Left ventricle myocardium superior (tissue), 1 donor: ENCODE results near the gene PRKN. TPM values are rescaled to one million over a fixed set of nuclear protein-coding genes. Genes with fewer than 3 reads are reported as not detected.
"Not testable (repeated sequence)": the region's sequence is repeated elsewhere in the genome, so short reads cannot be mapped to it uniquely, and the experiment has no call there.

Experiments
- ATAC-seq: fragments of 200-7000 bp; cut with Tn5 transposase; one replicate; pipeline ENCODE4 v1.9.1; 2020; ENCODE audit warnings: mild to moderate bottlenecking, moderate library complexity
- DNase-seq: peaks from one replicate; pipeline ENCODE4 v3.0.0-alpha.2; 2020
- intact Hi-C: fragments of 100-400 bp; cut with micrococcal nuclease; formaldehyde crosslinking; loops from one replicate; pipeline ENCODE4 v1.11.0; 2022
- total RNA-seq: library from RNA; stranded (reverse); fragmentation: NEBNext Ultra II Directional; extraction: Animal tissue kit (Norgen Biotek cat#: 25700); gene quantifications from one replicate; pipeline ENCODE4 v1.2.1, GENCODE V29; 2021
- donor health status: DM: no; HTN: yes; CAD: no; lungs with severe emphysema.

The PRKN gene
- total RNA-seq, 1 donor from 2014 or later = 23.1 TPM

DNA sequence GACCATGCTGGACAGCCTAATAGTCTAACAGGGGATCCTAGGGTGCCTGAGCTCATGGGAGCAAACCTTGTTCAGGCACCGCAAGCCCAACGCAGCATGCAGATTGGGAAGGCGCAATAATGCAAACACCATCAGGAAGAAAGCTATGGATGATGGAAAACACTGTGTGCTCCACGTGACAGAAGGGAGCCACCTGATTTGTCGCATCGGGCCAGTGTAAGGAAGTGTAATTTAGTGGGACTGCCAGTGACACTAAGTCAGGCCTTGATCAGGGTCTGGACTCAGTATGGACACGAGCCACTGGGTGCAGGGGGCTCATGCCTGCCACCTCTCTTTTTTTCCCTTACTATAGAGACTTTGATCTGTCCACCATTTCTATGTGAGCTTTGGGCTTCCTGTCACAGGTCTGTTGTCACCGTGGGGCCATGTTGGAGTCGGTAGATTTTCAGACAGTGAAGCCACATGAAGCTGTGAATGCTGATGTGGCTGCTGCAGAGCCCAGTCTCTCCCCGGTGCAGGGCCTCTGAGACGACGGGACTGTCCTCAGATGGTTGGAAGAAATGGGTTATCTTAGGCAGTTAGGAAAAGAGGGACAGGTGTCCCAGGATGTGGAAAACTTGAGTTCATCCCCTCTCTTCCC, 1379.5 kb downstream of the PRKN start:
- no peak for DNase-seq
- intact Hi-C loops = no loop called here
- ATAC-seq = no peak

DNA sequence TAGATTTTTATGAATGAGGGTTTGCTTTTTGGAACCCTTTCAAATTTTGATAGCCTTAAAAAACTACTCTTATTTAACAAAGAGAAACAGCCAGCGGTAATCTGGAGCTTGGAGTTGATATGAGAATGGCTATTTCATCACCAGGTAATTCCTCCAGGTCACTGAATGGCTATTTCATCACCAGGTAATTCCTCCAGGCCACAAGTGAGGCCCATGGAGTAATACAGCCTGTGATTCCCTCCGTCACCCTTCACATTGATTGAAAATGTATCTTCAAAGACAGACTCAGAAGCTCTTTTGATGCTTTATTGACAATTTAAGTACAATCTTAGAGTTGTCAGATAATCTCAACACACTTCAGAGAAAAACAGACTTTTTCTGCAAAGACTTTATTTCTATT, 1380.4 kb downstream of the PRKN start:
- DNase-seq (no peak), ATAC-seq (no peak)
- intact Hi-C loops = no loop called here

DNA sequence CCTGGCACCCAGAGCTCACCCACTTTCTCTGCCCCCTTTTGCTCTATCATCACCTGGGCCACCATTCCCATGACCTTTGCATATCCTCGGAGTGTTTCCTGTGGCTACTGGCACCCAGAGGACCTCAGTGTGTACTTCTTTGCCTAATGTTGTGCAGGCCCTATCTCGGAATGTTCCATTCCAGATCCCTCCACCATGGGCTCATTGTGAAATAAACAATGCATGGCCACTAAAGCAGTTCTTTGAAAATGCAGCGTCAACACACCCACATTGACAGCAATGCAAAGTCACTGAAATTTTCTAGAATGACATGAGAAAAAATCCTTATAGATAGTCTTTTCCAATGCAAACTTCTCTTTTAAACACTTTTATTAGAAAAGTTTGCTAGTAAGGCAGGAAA, 1380.8 kb downstream of the PRKN start:
- no peak for DNase-seq
- intact Hi-C loops = no loop called here
- no peak for ATAC-seq

DNA sequence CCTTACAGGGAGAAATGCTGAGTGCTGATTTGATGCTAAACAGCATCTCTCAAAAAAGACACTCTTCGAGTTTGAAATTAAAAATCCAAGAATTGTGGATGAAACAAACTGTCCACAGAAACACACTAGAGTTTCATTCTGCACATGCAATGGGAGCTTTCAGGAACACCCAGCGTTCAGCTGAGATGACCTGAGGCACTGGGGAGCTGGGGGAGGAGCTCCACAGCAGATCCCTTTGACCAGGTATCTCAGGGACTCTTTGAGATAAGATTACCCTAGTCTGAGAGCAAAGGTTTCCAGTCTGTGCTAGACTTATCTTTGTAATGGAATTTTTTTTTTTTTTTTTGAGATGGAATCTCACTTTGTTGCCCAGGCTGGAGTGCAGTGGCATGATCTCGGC, 1382.9 kb downstream of the PRKN start:
- DNase-seq (no peak), ATAC-seq (no peak)
- intact Hi-C loops = no loop called here

DNA sequence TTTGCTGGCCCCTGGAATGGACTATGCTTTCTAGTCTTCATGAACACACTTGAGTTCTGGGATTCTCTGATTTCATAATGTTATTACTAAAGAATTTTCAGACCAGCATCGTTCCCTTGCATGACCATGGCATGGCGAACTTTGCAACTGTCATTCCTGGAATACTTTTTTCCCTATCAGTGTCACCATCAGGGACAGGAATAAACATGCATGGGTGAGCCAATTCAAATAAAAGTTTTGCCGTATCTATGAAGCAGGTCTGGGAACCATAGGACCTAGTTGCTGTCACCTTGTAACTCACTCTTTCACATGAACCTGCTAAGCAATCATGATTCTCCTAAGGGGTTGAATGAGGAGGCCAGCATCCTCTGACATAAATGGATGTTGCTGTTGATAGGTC, 1385.5 kb downstream of the PRKN start:
- intact Hi-C loops = no loop called here
- ATAC-seq = no peak
- DNase-seq = no peak

DNA sequence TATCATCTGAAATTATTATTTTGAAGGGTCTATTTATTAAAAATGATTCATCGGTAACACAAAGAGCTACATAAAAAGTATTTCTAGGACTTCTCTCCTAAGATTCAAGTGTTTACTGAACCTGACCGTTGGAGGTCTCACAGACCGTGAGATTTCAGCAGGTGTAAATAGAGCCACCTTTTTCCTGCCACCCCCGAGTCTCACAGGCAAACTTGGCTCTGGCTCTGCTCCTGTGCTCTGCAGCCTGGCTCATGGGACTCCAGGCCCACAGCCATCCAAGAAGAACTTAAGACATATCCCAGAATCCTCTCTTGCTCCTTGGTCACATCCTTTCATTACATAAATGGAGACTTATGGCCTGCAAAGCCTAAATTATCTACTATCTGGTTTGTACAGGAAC, 1385.9 kb downstream of the PRKN start:
- DNase-seq (no peak), ATAC-seq (no peak)
- intact Hi-C loops = no loop called here

GRCh38 chr6:161338015-161338414, 1389.6 kb downstream of the PRKN start:
- DNase-seq (no peak), ATAC-seq (no peak)
- intact Hi-C loops = no loop called here

GRCh38 chr6:161336479-161336878, 1391.1 kb downstream of the PRKN start:
- DNase-seq (no peak), ATAC-seq (no peak)
- intact Hi-C loops = no loop called here

DNA sequence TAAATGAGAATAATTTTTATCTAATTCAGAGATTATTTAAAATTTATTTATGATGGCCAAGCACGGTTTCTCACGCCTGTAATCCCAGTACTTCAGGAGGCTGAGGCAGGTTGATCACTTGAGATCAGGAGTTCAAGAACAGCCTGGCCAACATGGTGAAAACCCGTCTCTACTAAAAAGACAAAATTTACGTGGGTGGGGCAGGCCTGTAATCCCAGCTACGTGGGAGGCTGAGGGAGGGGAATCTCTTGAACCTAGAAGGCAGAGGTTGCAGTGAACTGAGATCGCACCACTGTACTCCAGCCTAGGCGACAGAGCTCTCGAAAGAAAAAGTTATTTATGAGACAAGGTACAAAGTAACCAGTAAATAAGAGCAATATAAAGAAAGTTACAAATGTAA, 1394.2 kb downstream of the PRKN start:
- intact Hi-C loops = no loop called here
- ATAC-seq = no peak
- DNase-seq = no peak

GRCh38 chr6:161331402-161332081, 1396.0 kb downstream of the PRKN start:
- intact Hi-C loops, ATAC-seq, DNase-seq: not testable (repeated sequence)

DNA sequence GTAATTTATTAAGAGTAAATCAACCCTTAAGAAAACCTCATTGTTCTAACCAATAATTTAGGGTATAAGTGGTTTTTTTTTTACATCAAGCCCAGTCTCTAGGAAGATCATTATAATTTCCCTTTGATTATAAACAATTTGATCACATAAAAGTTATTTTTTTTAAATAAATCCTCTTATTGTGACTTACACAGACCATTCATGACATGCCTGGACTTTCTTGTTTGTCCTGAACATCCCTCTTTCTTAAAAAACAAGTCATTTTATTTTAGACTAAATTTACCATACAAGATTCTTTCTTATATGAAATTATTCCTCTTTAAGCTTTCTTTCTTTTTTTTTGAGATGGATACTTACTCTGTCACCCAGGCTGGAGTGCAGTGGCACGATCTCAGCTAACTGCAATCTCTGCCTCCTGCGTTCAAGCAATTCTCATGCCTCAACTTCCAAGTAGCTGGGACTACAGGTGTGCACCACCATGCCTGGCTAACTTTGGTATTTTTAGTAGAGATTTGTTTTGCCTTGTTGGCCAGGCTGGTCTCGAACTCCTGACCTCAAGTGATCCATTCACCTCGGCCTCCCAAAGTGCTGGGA, 1400.1 kb downstream of the PRKN start:
- no peak for DNase-seq
- intact Hi-C loops = no loop called here
- ATAC-seq = no peak

DNA sequence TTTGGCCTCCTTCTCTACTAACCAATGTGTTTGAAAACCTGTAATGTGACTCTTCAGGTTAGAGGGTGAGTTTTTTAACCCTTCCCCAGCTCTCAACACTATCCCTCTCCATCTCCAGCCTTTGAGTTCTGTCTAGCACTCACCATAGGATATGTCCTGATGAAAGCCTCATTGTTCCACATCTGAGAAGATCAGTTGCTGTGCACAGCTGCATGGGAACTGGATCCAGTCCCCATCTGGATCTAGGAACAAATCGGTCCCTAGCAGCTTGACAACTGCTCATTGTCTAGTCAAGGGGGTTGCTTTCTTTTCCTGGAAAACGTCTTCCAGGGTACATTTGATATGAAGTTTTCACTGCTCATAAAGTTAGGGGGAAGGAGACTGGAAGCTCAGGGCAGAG, 1408.3 kb downstream of the PRKN start:
- DNase-seq = no peak
- intact Hi-C loops = no loop called here
- no peak for ATAC-seq

DNA sequence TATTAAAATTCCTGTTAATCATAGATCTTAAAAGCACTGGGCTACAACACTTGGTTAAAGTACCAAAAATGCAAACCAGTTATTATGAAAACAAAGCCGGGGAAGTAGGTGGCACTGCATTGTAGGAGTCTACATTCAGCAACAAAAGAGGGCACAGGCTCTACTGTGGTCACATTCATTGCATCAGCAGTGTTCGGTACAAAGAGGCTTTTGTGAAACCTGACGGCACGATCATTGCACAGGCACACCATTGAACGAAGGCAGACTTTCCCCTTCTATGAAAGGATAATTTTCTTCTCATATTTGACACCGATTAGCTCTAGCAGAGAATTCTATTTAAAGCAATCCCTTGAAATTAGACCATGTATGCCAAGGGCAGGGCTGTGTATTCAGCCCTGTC, 1409.1 kb downstream of the PRKN start:
- DNase-seq (no peak), ATAC-seq (no peak)
- intact Hi-C loops = no loop called here

- no peak for DNase-seq
- intact Hi-C loops = no loop called here
- no peak for ATAC-seq
These were observed 1411.0 kb downstream of the PRKN start for GRCh38 chr6:161316531-161316930.

DNA sequence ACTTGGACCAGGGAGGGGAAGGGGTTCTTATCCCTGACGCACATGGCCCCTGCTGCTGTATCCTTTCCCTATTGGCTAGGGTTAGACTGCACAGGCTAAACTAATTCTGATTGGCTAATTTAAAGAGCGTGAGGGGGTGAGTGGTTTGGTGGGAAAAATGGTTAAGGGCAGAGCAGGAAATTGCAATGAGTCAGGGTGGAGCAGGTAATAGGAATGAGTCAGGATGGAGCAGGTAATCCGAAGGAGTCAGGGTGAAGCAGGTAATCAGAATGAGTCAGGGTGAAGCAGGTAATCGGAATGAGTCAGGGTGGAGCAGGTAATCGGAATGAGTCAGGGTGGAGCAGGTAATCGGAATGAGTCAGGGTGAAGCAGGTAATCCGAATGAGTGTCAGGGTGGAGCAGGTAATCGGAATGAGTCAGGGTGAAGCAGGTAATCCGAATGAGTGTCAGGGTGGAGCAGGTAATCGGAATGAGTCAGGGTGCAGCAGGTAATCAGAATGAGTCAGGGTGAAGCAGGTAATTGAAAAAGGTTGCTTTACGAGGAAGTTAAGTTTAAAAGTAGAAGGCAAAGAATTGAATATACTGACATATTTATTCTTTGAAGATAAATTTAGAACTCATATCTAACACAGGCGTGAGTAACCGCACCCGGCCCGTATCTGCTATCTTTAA, 1412.2 kb downstream of the PRKN start:
- DNase-seq, ATAC-seq, intact Hi-C loops: not testable (repeated sequence)

- ATAC-seq, intact Hi-C loops, DNase-seq: not testable (repeated sequence)
These were observed 1412.9 kb downstream of the PRKN start for GRCh38 chr6:161314541-161315245.

DNA sequence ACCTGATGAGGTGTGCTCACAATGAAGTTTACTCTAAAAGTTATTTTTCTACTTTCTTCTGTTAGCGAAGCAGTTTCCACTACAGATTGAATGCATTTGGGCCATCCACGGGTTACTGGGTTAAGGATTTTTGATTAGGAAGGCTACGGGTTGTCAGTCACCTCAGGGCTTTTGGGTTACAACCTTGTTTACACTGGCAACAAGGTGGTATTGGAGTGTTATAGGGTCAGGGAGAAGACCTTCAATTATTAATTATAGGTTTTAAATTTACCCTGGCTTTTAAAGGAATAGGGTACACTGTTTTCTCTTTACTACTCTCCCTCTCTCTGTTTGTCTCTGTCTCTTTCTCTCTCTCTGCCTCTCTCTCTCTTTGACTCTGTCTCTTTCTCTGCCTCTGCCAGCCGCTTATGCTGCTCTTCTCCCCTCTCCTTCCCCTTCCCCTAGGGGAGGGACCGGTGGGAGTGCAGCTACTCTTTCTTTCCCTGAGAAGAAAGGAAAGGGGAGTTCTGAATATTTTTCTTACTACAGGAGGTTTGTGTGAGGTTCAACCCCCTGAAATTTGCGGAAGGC, 1413.5 kb downstream of the PRKN start:
- ATAC-seq = no peak
- no peak for DNase-seq
- intact Hi-C loops = no loop called here

GRCh38 chr6:161313475-161313874, 1414.1 kb downstream of the PRKN start:
- DNase-seq, ATAC-seq, intact Hi-C loops: not testable (repeated sequence)

DNA sequence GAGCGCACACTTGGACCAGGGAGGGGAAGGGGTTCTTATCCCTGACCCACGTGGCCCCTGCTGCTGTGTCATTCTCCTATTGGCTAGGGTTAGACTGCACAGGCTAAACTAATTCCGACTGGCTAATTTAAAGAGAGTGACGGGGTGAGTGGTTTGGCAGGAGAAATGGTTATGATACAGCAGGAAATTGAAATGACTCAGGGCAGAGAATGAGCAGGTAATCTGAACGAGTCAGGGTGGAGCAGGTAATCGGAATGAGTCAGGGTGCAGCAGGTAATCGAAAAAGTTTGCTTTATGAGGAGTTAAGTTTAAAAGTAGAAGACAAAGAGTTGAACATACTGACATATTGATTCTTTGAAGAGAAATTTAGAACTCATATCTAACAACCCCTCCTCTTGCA, 1417.8 kb downstream of the PRKN start:
- ATAC-seq, intact Hi-C loops: not testable (repeated sequence)

More for the DNA sequence above, 1417.8 kb downstream of the PRKN start:
- not testable (repeated sequence) for DNase-seq
